Activated CD8-positive, alpha-beta memory T cell treated with anti-CD3 and anti-CD28 coated beads for 1 hour (primary cell): ENCODE results near the gene HOXB1.

Source experiments
- DNase-seq, 2 donors: peaks; one replicate each; pipeline ENCODE4 v3.0.0-alpha.2; 2020; ENCODE audit warnings: low read depth in 1 of 2; ENCODE audit errors: extremely low read depth in 1 of 2

Gene HOXB1

GRCh38 chr17:48555258-48556228 is 24.7 kb upstream of the HOXB1 start:
- no peak for DNase-seq

GRCh38 chr17:48554412-48555257 is 23.8 kb upstream of the HOXB1 start:
- DNase-seq = no peak

DNA sequence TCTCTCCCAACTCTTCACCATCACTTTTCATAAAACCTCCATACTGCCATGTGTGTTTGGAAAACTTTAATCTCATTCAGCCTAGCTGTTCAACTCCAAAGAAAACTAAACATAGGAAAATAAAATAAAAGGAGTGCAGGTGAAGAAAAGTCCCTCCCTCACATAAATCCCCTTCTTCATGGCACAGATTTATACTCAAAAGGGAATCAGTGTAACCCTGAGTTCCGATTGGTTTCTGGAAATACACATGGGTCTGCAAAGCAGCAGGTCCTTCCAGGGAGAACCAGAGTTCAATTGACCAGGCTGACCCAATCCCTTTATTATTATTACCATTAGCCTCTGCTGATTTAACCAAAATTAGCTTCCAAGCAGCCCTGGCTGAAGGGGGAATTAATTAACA is 23.0 kb upstream of the HOXB1 start:
- no peak for DNase-seq

DNA sequence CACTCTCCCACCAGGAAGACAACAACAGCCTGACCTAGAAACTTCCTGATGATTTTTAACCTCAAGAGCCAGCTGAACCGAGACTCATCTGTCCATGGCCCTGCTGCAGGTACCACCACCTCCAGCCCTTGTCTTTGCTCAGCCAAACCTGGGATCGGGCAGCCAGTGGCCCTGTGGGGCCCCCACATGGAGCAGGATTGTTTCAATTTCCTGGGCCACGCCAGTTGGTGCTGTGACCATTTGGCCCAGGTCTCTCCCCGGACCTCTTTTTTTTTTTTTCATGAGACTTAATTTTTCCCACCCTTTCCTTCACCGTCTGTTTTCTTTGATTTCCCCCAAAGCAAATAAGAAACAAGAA is 22.4 kb upstream of the HOXB1 start:
- no peak for DNase-seq

GRCh38 chr17:48552466-48553189 is 21.8 kb upstream of the HOXB1 start:
- no peak for DNase-seq

- no peak for DNase-seq
These were observed 21.0 kb upstream of the HOXB1 start for GRCh38 chr17:48551596-48552465.

GRCh38 chr17:48551214-48551555 is 20.4 kb upstream of the HOXB1 start:
- DNase-seq = no peak

GRCh38 chr17:48550502-48551213 is 19.8 kb upstream of the HOXB1 start:
- no peak for DNase-seq

DNA sequence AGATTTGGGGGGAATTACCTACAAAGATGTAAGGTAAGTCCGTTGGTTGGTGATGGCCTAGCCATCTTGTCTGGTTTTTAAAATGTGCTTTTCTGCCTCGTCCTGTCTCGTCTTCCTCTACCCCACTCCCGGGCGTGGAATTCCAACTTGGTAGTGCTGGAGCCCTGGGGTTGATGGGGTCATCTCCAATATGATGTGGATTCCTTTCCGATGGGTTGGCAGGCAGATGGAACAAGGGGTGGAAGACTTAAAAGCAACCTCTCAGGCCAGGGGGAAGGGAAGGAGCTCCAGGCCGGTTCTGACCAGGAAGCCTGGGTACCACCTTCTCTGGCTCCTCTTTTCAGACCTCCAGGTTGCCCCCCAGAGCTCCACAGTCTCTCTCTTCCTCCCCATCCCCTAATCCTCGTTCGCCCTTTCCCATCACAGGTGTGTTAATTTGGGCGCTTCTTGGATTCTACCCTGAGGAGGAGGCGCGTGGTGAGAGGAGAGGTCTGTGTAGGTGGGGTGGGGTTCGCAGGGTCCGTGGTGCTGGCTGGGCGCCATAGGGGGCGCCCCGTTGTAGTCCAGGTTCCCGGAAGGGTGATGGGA is 19.2 kb upstream of the HOXB1 start:
- DNase-seq = no peak

DNA sequence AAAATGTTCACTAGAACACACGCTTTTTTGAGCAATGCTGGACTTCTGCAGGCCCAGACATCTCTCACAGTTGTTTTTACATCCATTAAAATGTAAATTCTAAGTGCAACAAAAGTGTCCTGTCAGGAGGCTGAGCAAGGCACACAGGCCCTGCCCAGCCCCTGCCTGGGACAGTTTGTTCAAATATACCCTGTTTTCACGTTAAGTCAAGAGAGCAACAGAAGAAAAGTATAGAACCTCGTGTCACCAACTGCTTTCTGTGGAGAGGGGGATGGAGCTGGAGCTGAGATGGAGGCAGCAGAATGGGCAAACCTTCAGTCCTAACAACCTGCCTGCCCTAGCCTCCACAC is 18.4 kb upstream of the HOXB1 start:
- DNase-seq = no peak

DNA sequence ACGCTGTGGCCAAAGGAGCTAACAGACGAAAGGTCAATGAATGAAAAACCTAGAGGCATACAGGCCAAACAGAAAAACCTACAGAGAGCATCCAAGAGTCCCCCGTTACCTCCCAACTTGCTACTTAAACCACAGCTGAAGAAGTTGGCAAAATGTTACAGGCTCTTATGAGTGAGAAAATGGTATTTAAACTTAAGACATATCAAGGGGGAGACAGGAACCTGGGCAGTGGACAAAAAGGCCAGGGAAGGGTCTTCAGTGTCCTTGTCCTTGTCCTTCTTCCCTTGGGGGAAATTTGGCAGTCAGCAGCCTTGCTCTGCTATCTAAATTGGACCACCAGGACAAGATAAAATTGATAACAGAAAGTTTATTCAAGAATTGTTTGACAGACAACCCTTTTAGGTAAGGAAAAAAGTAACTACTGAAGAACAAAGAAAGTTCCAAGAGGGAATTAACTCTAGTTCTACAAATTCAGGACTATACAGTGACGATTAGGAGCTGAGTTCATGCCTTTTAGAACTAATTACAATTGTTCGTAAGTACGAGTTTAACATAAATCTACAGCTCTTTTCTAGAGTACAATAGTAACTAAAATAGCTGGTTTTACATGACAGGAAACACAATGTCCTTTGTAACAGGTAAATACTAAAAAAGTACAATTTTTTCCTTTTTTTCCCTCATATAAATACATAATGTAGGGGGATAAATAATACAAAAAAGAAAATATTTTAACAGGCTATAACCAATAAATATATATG is 17.9 kb upstream of the HOXB1 start:
- no peak for DNase-seq

- no peak for DNase-seq
These were observed 17.2 kb upstream of the HOXB1 start for GRCh38 chr17:48547808-48548522.

DNA sequence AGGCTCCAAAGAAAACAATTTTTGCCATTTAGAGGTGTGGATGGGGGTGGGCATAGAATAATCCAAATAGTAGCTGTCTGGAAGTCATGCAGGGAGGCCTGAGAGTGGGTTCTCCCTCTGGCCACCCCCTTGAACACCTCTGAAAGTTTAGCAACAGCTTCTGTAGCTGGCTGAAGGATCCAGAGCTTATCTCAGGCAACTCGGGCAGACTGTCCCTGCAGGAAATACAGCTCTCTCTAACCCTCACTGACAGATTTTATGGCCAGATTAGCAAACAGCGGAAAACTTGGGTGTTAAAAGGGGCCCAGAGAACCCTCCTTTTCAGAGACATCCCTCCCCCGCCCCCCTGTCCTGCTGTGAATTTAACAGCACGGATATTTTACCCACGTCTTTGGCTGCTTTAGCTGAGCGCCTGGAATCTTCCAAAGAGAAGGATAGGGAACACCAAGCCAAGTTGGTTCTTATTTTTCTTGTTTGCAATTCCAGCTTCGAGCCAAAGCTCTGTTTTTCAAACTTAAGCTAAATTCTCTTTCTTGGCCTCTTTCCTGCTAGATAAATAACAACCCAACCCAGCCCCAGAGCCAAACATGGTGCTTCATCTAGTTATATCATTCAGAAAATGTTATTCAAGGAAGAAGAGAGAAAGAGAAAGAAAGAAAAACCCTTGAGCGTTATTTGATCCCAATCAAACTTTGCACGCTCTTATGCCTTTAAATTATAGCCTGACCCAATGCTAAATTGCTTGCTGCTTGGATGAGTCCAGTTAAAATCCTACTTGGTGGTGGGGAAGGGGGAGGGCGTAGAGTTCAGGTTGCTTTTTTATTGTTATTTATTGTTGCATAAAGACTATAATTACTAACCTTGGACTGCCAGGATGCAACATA is 16.4 kb upstream of the HOXB1 start:
- no peak for DNase-seq

- DNase-seq = no peak
These were observed 15.5 kb upstream of the HOXB1 start for GRCh38 chr17:48546137-48546923.

DNA sequence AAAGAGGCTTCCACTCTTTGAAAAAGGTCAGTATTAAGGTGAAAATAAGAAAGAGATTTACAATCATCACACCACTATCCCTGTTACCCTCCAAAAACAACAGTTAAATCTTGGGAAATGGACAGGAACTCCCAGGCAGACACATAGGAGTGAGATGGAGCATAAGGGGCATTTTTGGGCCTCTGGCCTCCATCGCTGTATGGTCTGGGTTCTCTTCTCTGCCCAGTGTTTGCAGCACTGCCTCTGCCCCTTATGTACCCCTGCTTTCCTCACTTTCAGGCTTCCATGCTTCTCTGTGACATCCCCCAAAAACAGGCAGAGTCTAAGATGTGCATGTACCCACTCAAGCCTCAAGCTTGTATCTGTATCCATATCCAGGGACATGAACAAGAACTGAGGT is 14.7 kb upstream of the HOXB1 start:
- no peak for DNase-seq

- no peak for DNase-seq
These were observed 14.2 kb upstream of the HOXB1 start, which contains the start of gene HOXB2 for GRCh38 chr17:48545022-48545375. HOXB2 (minus strand) TSS chr17:48545109; CDS start chr17:48544911, 198 bp downstream.
